K562 (cell line): Measurements from ENCODE around the gene ALPP. TPM values are rescaled to one million over a fixed set of nuclear protein-coding genes. Genes with fewer than 3 reads are reported as not detected.

Source experiments
- HSF4 ChIP-seq: fragments of 250-450 bp; sonication (Bioruptor Pico); IDR thresholded peaks from 2 replicates; pipeline ENCODE4 v2.1.2; 2022; ENCODE audit warnings: mild to moderate bottlenecking, moderate library complexity, borderline replicate concordance
- KAT7 ChIP-seq: sonication (generic); formaldehyde crosslinking; IDR thresholded peaks from 2 replicates; pipeline ENCODE4 v1.8.0; 2022; ENCODE audit warnings: missing genetic modification reagents, mild to moderate bottlenecking, borderline replicate concordance
- KDM1A ChIP-seq, 2 experiments: fragments of 450-650 bp; IDR thresholded peaks; 2 replicates each; pipeline ENCODE4 v1.6.1; 2016; ENCODE audit warnings: mild to moderate bottlenecking in 2 of 2
- MAFG ChIP-seq: fragments of 450-650 bp; conservative IDR thresholded peaks from 2 replicates; pipeline ENCODE4 v1.6.1; 2016; ENCODE audit warnings: missing genetic modification characterization, missing compliant biosample characterization
- SIX5 ChIP-seq, 2 experiments: IDR thresholded peaks; 2 replicates each; pipeline ENCODE4 v1.6.1; 2011; ENCODE audit warnings: low read length in 2 of 2, borderline replicate concordance in 1 of 2, low read depth in 1 of 2, mild to moderate bottlenecking in 1 of 2, moderate library complexity in 1 of 2; ENCODE audit not compliant: insufficient read depth in 1 of 2
- ZNF449 ChIP-seq: fragments of 250-450 bp; sonication (Bioruptor Pico); IDR thresholded peaks from 2 replicates; pipeline ENCODE4 v1.8.0; 2022; ENCODE audit warnings: moderate library complexity, mild to moderate bottlenecking, inconsistent platforms
- ZNF764 ChIP-seq: fragments of 250-450 bp; sonication (Bioruptor Pico); IDR thresholded peaks from 2 replicates; pipeline ENCODE4 v1.4.0; 2020; ENCODE audit warnings: low read depth, mild to moderate bottlenecking, moderate library complexity
- ZNF785 ChIP-seq: fragments of 250-450 bp; sonication (Bioruptor Pico); IDR thresholded peaks from 2 replicates; pipeline ENCODE4 v1.4.0; 2020; ENCODE audit warnings: mild to moderate bottlenecking
- polyA plus RNA-seq, 8 experiments: library from polyadenylated mRNA; depleted of rRNA in 4 of 8; stranded (reverse) in 5 of 8; unstranded in 3 of 8; fragments of >200 nt; fragmentation: Nextera tagmentation in 2 of 8; fragmentation: Illumina TruSeq in 1 of 8; extraction: Ambion mirVana in 2 of 8; extraction: Trizol in 1 of 8; gene quantifications; 2 replicates each; pipeline versions ENCODE4 v1.2.1 to v1.2.3, GENCODE V29; 2011 to 2014; ENCODE audit warnings: inconsistent platforms in 1 of 8, missing spikeins in 1 of 8
- total RNA-seq, 7 experiments: library from RNA; depleted of rRNA in 6 of 7; stranded (reverse); fragments of >200 nt in 6 of 7; fragmentation: Illumina TruSeq in 2 of 7; extraction: Trizol in 2 of 7; gene quantifications; 2 replicates each; pipeline versions ENCODE4 v1.2.1 to v1.2.3, GENCODE V29; 2011 to 2021; ENCODE audit warnings: low replicate concordance in 1 of 7
- TF ChIP-seq, protein P1 (sequence below), 2 experiments: fragments of 450-650 bp; IDR thresholded peaks; 2 replicates each; pipeline ENCODE4 v1.6.1; 2016; ENCODE audit warnings: mild to moderate bottlenecking in 2 of 2, borderline replicate concordance in 1 of 2, low read depth in 1 of 2, moderate library complexity in 1 of 2
- TF ChIP-seq, protein P2 (sequence below), 2 experiments: IDR thresholded peaks; 2 replicates each; pipeline ENCODE4 v1.6.1; 2011; ENCODE audit warnings: borderline replicate concordance in 1 of 2, control low read depth in 1 of 2, low read depth in 1 of 2, low read length in 1 of 2, mild to moderate bottlenecking in 1 of 2, mixed read lengths in 1 of 2, moderate library complexity in 1 of 2; ENCODE audit not compliant: insufficient read depth in 1 of 2, insufficient read length in 1 of 2, poor library complexity in 1 of 2, severe bottlenecking in 1 of 2; ENCODE audit errors: extremely low read depth in 1 of 2
- TF ChIP-seq, protein P3 (sequence below): fragments of 450-650 bp; IDR thresholded peaks from 2 replicates; pipeline ENCODE4 v1.6.1; 2014; ENCODE audit warnings: low read depth, mild to moderate bottlenecking, moderate library complexity, borderline replicate concordance
- TF ChIP-seq, protein P4 (sequence below): fragments of 250-450 bp; sonication (Bioruptor Pico); IDR thresholded peaks from 2 replicates; pipeline ENCODE4 v1.5.0; 2021

ALPP gene
- total and polyA plus RNA-seq, 9 of the 15 experiments (the other 6 are each of a cell fraction or from before 2014, with no cell fraction given): 0.03 TPM; not detected in 8

DNA sequence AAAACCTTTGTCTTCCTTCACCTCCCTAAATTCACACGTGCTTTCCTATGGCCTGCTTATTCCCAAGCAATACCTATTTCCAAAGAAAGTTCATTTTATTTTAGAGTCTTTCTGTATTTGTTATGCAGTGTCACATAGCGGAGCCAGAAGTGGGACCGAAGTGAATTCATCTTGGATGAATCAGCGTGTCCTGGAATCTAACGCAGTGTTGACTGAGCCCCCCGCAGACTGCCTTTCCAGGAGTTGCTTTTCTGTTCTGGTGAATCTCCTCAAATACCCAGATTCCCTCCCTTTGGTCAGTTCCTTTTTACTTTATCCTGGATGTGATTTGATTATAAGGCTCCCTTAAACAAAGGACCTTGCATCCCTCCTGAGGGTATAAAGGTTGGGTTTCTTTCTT lies 10.8 kb downstream of the ALPP start (continued):
- TF ChIP-seq, protein P1, sequence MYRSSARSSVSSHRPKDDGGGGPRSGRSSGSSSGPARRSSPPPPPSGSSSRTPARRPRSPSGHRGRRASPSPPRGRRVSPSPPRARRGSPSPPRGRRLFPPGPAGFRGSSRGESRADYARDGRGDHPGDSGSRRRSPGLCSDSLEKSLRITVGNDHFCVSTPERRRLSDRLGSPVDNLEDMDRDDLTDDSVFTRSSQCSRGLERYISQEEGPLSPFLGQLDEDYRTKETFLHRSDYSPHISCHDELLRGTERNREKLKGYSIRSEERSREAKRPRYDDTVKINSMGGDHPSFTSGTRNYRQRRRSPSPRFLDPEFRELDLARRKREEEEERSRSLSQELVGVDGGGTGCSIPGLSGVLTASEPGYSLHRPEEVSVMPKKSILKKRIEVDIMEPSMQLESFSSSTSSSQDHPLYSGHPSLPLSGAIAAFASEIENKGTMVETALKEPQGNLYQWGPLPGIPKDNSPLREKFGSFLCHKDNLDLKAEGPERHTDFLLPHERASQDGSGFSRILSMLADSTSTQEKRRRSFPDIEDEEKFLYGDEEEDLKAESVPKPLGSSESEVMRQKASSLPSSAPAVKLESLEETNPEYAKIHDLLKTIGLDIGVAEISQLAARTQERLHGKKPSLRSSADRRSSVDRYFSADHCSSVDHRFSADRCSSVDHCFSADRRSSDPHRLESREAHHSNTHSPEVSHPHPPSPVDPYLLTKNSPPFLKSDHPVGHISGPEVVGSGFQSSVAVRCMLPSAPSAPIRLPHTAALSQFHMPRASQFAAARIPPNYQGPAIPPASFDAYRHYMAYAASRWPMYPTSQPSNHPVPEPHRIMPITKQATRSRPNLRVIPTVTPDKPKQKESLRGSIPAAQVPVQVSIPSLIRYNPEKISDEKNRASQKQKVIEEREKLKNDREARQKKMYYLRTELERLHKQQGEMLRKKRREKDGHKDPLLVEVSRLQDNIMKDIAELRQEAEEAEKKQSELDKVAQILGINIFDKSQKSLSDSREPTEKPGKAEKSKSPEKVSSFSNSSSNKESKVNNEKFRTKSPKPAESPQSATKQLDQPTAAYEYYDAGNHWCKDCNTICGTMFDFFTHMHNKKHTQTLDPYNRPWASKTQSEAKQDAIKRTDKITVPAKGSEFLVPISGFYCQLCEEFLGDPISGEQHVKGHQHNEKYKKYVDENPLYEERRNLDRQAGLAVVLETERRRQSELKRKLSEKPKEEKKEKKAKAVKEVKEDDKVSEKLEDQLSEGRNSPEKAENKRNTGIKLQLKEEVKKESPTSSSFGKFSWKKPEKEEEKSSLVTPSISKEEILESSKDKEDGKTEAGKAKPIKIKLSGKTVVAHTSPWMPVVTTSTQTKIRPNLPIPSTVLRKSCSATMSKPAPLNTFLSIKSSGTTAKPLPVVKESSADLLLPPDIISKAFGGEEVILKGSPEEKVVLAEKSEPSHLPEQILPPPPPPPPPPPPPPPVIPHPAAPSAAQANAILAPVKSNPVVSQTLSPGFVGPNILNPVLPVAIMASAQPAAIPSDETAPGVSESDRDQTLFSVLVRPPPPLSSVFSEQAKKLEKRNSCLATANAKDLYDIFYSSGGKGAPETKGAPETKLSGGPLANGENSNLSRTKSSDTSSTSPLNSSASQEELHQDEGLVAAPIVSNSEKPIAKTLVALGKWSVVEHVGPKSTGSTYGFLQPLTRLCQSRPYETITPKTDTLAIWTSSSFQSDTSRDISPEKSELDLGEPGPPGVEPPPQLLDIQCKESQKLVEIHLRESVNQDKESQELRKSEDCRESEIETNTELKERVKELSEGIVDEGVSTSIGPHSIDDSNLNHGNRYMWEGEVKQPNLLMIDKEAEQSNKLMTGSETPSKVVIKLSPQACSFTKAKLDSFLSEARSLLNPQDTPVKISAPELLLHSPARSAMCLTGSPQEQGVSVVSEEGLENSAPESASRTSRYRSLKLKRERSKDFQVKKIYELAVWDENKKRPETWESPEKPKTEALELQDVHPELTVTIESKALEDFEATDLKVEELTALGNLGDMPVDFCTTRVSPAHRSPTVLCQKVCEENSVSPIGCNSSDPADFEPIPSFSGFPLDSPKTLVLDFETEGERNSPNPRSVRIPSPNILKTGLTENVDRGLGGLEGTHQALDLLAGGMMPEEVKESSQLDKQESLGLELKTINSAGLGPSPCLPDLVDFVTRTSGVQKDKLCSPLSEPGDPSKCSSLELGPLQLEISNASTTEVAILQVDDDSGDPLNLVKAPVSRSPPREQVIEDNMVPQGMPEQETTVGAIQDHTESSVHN (IDR thresholded peaks at IDR 0.05; ENCODE audit: borderline replicate concordance in 1 of 2, low read depth in 1 of 2): no peak
- TF ChIP-seq MAFG (tag): no peak
- TF ChIP-seq, protein P2, sequence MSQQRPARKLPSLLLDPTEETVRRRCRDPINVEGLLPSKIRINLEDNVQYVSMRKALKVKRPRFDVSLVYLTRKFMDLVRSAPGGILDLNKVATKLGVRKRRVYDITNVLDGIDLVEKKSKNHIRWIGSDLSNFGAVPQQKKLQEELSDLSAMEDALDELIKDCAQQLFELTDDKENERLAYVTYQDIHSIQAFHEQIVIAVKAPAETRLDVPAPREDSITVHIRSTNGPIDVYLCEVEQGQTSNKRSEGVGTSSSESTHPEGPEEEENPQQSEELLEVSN (IDR thresholded peaks at IDR 0.05; ENCODE audit: borderline replicate concordance in 1 of 2, extremely low read depth in 1 of 2, insufficient read depth in 1 of 2, insufficient read length in 1 of 2, low read depth in 1 of 2, low read length in 1 of 2, poor library complexity in 1 of 2, severe bottlenecking in 1 of 2): no peak
- TF ChIP-seq KDM1A (IDR thresholded peaks at IDR 0.05): no peak
- TF ChIP-seq ZNF764 (CRISPR knock-in tag): no peak
- no peak for TF ChIP-seq HSF4
- no peak for TF ChIP-seq SIX5 (IDR thresholded peaks at IDR 0.05; ENCODE audit: borderline replicate concordance in 1 of 2, insufficient read depth in 1 of 2, low read depth in 1 of 2, low read length in 2 of 2)
- TF ChIP-seq, protein P3, sequence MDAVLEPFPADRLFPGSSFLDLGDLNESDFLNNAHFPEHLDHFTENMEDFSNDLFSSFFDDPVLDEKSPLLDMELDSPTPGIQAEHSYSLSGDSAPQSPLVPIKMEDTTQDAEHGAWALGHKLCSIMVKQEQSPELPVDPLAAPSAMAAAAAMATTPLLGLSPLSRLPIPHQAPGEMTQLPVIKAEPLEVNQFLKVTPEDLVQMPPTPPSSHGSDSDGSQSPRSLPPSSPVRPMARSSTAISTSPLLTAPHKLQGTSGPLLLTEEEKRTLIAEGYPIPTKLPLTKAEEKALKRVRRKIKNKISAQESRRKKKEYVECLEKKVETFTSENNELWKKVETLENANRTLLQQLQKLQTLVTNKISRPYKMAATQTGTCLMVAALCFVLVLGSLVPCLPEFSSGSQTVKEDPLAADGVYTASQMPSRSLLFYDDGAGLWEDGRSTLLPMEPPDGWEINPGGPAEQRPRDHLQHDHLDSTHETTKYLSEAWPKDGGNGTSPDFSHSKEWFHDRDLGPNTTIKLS: no peak
- no peak for TF ChIP-seq ZNF785 (CRISPR knock-in tag)
- TF ChIP-seq KAT7 (CRISPR knock-in tag): no peak
- no peak for TF ChIP-seq ZNF449
- TF ChIP-seq, protein P4, sequence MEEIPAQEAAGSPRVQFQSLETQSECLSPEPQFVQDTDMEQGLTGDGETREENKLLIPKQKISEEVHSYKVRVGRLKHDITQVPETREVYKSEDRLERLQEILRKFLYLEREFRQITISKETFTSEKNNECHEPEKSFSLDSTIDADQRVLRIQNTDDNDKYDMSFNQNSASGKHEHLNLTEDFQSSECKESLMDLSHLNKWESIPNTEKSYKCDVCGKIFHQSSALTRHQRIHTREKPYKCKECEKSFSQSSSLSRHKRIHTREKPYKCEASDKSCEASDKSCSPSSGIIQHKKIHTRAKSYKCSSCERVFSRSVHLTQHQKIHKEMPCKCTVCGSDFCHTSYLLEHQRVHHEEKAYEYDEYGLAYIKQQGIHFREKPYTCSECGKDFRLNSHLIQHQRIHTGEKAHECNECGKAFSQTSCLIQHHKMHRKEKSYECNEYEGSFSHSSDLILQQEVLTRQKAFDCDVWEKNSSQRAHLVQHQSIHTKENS: no peak
